Mucosa of stomach (tissue), 1 donor: ENCODE results near the gene PPEF1.
"Not testable (repeated sequence)": the region's sequence is repeated elsewhere in the genome, so short reads cannot be mapped to it uniquely, and the experiment has no call there.

Experiments used
- H3K27me3 ChIP-seq: one replicate; pipeline ENCODE4 v1.7.0; 2013; ENCODE audit warnings: mild to moderate bottlenecking, low read length; ENCODE audit not compliant: control insufficient read depth, insufficient read depth
- H3K36me3 ChIP-seq: one replicate; pipeline ENCODE4 v1.7.0; 2013; ENCODE audit warnings: low read length; ENCODE audit not compliant: control insufficient read depth, insufficient read depth
- H3K4me1 ChIP-seq: one replicate; pipeline ENCODE4 v1.7.0; 2013; ENCODE audit warnings: mild to moderate bottlenecking, low read length; ENCODE audit not compliant: control insufficient read depth, insufficient read depth
- H3K4me3 ChIP-seq: one replicate; pipeline ENCODE4 v1.7.0; 2013; ENCODE audit warnings: low read length
- H3K9ac ChIP-seq: one replicate; pipeline ENCODE4 v1.7.0; 2013; ENCODE audit warnings: mild to moderate bottlenecking, low read length, moderate library complexity
- H3K9me3 ChIP-seq: one replicate; pipeline ENCODE4 v1.7.0; 2013; ENCODE audit warnings: mild to moderate bottlenecking, low read length, moderate library complexity; ENCODE audit not compliant: control insufficient read depth
- donor health status: Pancreatic carcinoma.

Gene PPEF1

GRCh38 chrX:18761750-18762149 is 54.3 kb downstream of the PPEF1 start:
- H3K4me3 ChIP-seq, result no peak overlapping the region
- H3K27me3 ChIP-seq, result no peaks in the 10 kb centered on the region
- H3K9me3 ChIP-seq, result no peaks in the 10 kb centered on the region
- H3K9ac ChIP-seq, result no peak overlapping the region
- no peaks in the 10 kb centered on the region for H3K4me1 ChIP-seq
- H3K36me3 ChIP-seq, result no peaks in the 10 kb centered on the region

GRCh38 chrX:18763106-18763505 is 55.7 kb downstream of the PPEF1 start:
- not testable (repeated sequence) for H3K4me3 ChIP-seq, H3K9ac ChIP-seq, H3K9me3 ChIP-seq, H3K36me3 ChIP-seq, H3K4me1 ChIP-seq, H3K27me3 ChIP-seq

DNA sequence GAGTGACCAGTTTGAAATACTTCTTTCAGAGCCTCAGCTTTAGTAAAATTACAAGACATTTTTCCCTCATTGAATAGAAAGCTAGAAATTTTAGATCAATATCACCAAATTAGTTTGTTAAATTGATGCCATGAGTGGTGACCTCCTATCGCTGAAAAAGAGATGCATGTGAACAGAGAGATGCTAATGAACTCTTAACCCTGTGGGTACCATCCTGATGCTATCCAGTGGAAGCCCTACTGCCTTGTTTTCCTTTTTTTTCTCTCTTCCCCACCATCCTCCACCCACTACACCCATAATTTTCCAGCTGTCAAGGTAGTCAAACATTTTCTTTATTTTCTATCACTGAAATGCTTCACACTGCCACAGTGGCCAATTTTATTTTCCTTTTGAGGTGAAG is 61.9 kb downstream of the PPEF1 start:
- Histone ChIP-seq H3K4me3 (no peak overlapping the region), H3K9ac (no peak overlapping the region)

DNA sequence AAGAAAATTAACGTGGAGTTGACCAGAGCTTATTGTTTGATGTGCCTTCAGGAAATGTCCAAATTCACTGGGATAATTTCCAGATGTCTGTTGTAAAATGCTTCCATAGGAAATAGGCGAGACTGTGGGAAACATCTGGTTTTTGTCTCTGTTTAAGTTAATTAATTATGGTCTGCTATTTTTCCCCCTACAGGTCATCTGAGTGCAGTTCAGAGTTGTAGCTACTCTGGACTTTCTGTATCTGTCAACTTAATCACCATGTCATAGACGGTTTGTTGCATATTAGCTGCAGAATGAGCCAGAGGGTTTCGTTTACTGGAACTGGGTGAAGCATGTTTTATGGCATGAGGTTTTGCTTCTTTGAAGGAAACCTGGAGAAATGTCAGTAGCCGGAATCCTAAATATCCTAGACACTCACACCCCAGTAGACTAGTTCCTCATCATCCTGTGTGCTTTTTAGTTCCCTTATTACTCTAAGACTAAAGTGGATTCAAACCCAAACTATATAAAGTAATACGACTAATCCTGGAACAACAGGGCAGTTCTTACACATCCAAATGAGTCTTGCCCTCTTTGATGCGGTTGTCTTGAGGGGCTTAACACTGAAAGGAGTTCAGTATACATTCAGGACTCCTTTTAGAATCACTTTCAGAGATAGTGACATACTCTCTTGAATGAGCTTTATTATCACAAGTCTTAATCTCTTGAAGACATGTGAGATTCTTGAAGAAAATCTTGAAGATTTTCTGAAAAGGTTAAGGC is 62.5 kb downstream of the PPEF1 start:
- Histone ChIP-seq H3K36me3 (no peaks in the 10 kb centered on the region), H3K9ac (no peak overlapping the region), H3K27me3 (no peaks in the 10 kb centered on the region), H3K4me1 (no peaks in the 10 kb centered on the region), H3K9me3 (no peaks in the 10 kb centered on the region), H3K4me3 (no peak overlapping the region)

More for the DNA sequence above, 61.9 kb downstream of the PPEF1 start:
- no peaks in the 10 kb centered on the region for H3K36me3 ChIP-seq
- no peaks in the 10 kb centered on the region for H3K4me1 ChIP-seq
- H3K9me3 ChIP-seq, result no peaks in the 10 kb centered on the region
- no peaks in the 10 kb centered on the region for H3K27me3 ChIP-seq

- no peak overlapping the region for H3K4me3 ChIP-seq
- no peak overlapping the region for H3K9ac ChIP-seq
- H3K27me3 ChIP-seq, result no peaks in the 10 kb centered on the region
These were observed 82.5 kb downstream of the PPEF1 start for GRCh38 chrX:18789916-18790315.

DNA sequence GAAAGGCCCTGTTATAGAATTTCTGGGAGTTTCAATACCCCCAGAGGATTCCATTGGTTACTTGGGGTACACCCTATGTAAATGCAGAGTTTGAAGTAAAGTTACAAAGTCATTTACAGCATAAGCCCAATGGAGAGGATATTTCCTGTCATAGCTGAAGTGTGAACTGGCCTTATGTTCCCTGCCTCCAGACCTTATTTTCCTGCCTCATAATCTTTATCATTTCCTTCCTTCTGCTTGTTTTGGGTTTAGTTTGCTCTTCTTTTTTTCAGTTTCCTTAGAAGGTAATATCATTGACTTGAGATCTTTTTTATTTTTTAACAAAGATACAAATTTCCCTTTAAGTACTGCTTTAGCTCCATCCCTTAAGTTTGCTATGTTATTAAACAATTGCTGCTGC is 85.4 kb downstream of the PPEF1 start:
- Histone ChIP-seq H3K36me3 (no peaks in the 10 kb centered on the region), H3K9ac (no peak overlapping the region), H3K27me3 (no peaks in the 10 kb centered on the region), H3K4me3 (no peak overlapping the region), H3K4me1 (no peaks in the 10 kb centered on the region), H3K9me3 (no peaks in the 10 kb centered on the region)

More at GRCh38 chrX:18789916-18790315, 82.5 kb downstream of the PPEF1 start:
- Histone ChIP-seq H3K36me3 (no peaks in the 10 kb centered on the region), H3K4me1 (no peaks in the 10 kb centered on the region), H3K9me3 (no peaks in the 10 kb centered on the region)

GRCh38 chrX:18793601-18794089 is 86.2 kb downstream of the PPEF1 start:
- Histone ChIP-seq H3K27me3 (no peaks in the 10 kb centered on the region), H3K4me3 (no peak overlapping the region), H3K4me1 (no peaks in the 10 kb centered on the region), H3K36me3 (no peaks in the 10 kb centered on the region), H3K9me3 (no peaks in the 10 kb centered on the region), H3K9ac (no peak overlapping the region)

DNA sequence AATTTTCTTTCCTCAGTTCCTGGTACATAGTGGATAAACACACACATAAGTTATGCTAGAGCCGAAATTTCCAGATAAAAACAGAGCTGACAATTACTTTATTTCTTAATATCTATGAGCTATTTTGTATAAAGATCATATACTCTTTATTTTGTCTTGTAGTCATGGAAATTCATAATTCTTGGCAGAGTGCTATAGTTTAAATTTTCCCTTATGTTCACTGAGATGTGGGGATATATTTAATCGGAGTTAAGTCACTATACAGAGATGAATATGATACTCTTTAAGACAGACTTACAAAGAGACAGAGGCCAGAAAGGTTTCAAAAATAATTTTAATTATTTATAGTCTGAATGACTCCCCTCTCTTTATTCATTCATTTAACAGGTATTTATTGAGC is 89.7 kb downstream of the PPEF1 start:
- Histone ChIP-seq H3K27me3 (no peaks in the 10 kb centered on the region), H3K4me1 (no peaks in the 10 kb centered on the region), H3K36me3 (no peaks in the 10 kb centered on the region), H3K9ac (no peak overlapping the region), H3K4me3 (no peak overlapping the region), H3K9me3 (no peaks in the 10 kb centered on the region)

GRCh38 chrX:18799911-18800310 is 92.5 kb downstream of the PPEF1 start:
- no peak overlapping the region for H3K9ac ChIP-seq
- H3K27me3 ChIP-seq, result no peaks in the 10 kb centered on the region
- no peaks in the 10 kb centered on the region for H3K36me3 ChIP-seq
- H3K9me3 ChIP-seq, result no peaks in the 10 kb centered on the region
- H3K4me3 ChIP-seq, result no peak overlapping the region
- H3K4me1 ChIP-seq, result no peaks in the 10 kb centered on the region

- no peaks in the 10 kb centered on the region for H3K9me3 ChIP-seq
- H3K4me1 ChIP-seq, result no peaks in the 10 kb centered on the region
- no peak overlapping the region for H3K4me3 ChIP-seq
- H3K36me3 ChIP-seq, result no peaks in the 10 kb centered on the region
- H3K9ac ChIP-seq, result no peak overlapping the region
- no peaks in the 10 kb centered on the region for H3K27me3 ChIP-seq
These were observed 102.2 kb downstream of the PPEF1 start for GRCh38 chrX:18809641-18810040.

DNA sequence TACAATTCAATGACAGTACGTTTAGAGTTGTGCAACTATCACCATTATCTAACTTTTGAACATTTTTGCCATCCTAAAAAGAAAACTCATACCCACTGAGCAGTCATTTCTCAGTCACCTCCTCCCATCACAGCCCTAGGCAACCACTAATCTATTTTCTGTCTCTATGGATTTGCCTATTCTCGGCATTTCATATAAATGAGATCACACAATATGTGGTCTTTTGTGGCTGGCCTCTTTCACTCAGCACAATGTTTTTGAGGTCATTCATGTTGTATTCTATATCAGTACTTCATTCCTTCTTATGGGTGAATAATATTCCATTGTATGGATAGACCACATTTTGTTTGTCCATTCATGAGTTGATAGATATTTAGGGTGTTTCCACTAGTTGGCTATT is 103.0 kb downstream of the PPEF1 start:
- Histone ChIP-seq H3K4me1 (no peaks in the 10 kb centered on the region), H3K9me3 (no peaks in the 10 kb centered on the region), H3K36me3 (no peaks in the 10 kb centered on the region), H3K27me3 (no peaks in the 10 kb centered on the region), H3K9ac (no peak overlapping the region), H3K4me3 (no peak overlapping the region)

GRCh38 chrX:18825375-18825774 is 117.9 kb downstream of the PPEF1 start:
- Histone ChIP-seq H3K27me3 (no peaks in the 10 kb centered on the region), H3K4me3 (no peak overlapping the region), H3K9me3 (no peaks in the 10 kb centered on the region), H3K9ac (no peak overlapping the region), H3K4me1 (no peaks in the 10 kb centered on the region), H3K36me3 (no peaks in the 10 kb centered on the region)
